Measurements from ENCODE around the gene CYP4F3. TPM values are rescaled to one million over a fixed set of nuclear protein-coding genes. Genes with fewer than 3 reads are reported as not detected.
"Not testable (repeated sequence)": the region's sequence is repeated elsewhere in the genome, so short reads cannot be mapped to it uniquely, and the experiment has no call there.

Gene CYP4F3
- total RNA-seq (not detected), polyA plus RNA-seq (not detected)

GRCh38 chr19:15640294-15640903 is at the start of gene CYP4F3:
Gene CYP4F3 (plus strand): TSS chr19:15640897. CDS start chr19:15641416, 519 bp downstream.
- intact Hi-C loops (cut with micrococcal nuclease): no loop called here
- Mint-ChIP-seq H3K4me3 (no peak within 1 kb of the TSS), H3K36me3 (no peaks in the 10 kb centered on the region), H3K9me3 (peaks cover 0 to 2% (median 0%) of the 10 kb centered on the region in 8 donors), H3K27ac (no peak within 1 kb of the TSS), H3K4me1 (peaks cover 0 to 5% (median under 1%) of the 10 kb centered on the region in 4 donors), H3K27me3 (peaks cover 10 to 11% of the 10 kb centered on the region in 2 donors)
- DNase-seq: no peak
- Histone ChIP-seq H3K9me3 (ENCODE audit: control insufficient read depth in 1 of 2, low read length in 2 of 2) (no peaks in the 10 kb centered on the region), H3K4me3 (ENCODE audit: low read length in 2 of 2) (no peak within 1 kb of the TSS), H3K4me1 (ENCODE audit: insufficient read depth, low read length) (no peaks in the 10 kb centered on the region), H3K36me3 (ENCODE audit: insufficient read depth, low read length) (no peaks in the 10 kb centered on the region), H3K27ac (ENCODE audit: low read depth, low read length) (no peak within 1 kb of the TSS), H3K27me3 (ENCODE audit: insufficient read depth, low read length) (no peaks in the 10 kb centered on the region)
- ChIA-PET POLR2A (ENCODE audit: partially characterized antibody) (no interaction called here), CTCF (ENCODE audit: partially characterized antibody) (no interaction called here)

GRCh38 chr19:15591796-15592195 is 48.9 kb upstream of the CYP4F3 start:
- Mint-ChIP-seq H3K9me3 (peaks cover 0 to 18% (median 11%) of the 10 kb centered on the region in 8 donors), H3K4me1 (no peaks in the 10 kb centered on the region), H3K4me3 (peak overlapping the region in 1 of 8 donors; percentile 35), H3K27me3 (peaks cover 27 to 32% of the 10 kb centered on the region in 2 donors), H3K27ac (no peak overlapping the region), H3K36me3 (no peaks in the 10 kb centered on the region)
- DNase-seq: no peak
- no peaks in the 10 kb centered on the region for H3K9me3 ChIP-seq (ENCODE audit: control insufficient read depth in 1 of 2, low read length in 2 of 2)
- intact Hi-C loops (cut with micrococcal nuclease): no loop called here
- ChIA-PET POLR2A (ENCODE audit: partially characterized antibody) (no interaction called here), CTCF (ENCODE audit: partially characterized antibody) (no interaction called here)
- H3K4me3 ChIP-seq (ENCODE audit: low read length in 2 of 2): no peak overlapping the region
- no peaks in the 10 kb centered on the region for H3K4me1 ChIP-seq (ENCODE audit: insufficient read depth, low read length)
- H3K27me3 ChIP-seq (ENCODE audit: insufficient read depth, low read length): no peaks in the 10 kb centered on the region
- no peak overlapping the region for H3K27ac ChIP-seq (ENCODE audit: low read depth, low read length)
- no peaks in the 10 kb centered on the region for H3K36me3 ChIP-seq (ENCODE audit: insufficient read depth, low read length)

GRCh38 chr19:15592506-15592905 is 48.2 kb upstream of the CYP4F3 start:
- not testable (repeated sequence) for H3K36me3 Mint-ChIP-seq

GRCh38 chr19:15593766-15594165 is 46.9 kb upstream of the CYP4F3 start:
- POLR2A ChIA-PET (ENCODE audit: partially characterized antibody); H3K9me3 ChIP-seq (ENCODE audit: control insufficient read depth in 1 of 2, low read length in 2 of 2); H3K4me1 Mint-ChIP-seq; H3K36me3 Mint-ChIP-seq; H3K4me1 ChIP-seq (ENCODE audit: insufficient read depth, low read length); CTCF ChIA-PET (ENCODE audit: partially characterized antibody); H3K27ac Mint-ChIP-seq; H3K27me3 ChIP-seq (ENCODE audit: insufficient read depth, low read length); H3K4me3 Mint-ChIP-seq; H3K27ac ChIP-seq (ENCODE audit: low read depth, low read length); H3K36me3 ChIP-seq (ENCODE audit: insufficient read depth, low read length); intact Hi-C loops (cut with micrococcal nuclease); H3K4me3 ChIP-seq (ENCODE audit: low read length in 2 of 2); DNase-seq: not testable (repeated sequence)
- Mint-ChIP-seq H3K27me3 (peaks cover 30 to 32% of the 10 kb centered on the region in 2 donors), H3K9me3 (peaks cover 0 to 23% (median 17%) of the 10 kb centered on the region in 8 donors)

More at GRCh38 chr19:15592506-15592905, 48.2 kb upstream of the CYP4F3 start:
- H3K36me3 ChIP-seq (ENCODE audit: insufficient read depth, low read length); H3K4me3 ChIP-seq (ENCODE audit: low read length in 2 of 2); DNase-seq; H3K27me3 ChIP-seq (ENCODE audit: insufficient read depth, low read length); H3K27ac Mint-ChIP-seq; H3K4me3 Mint-ChIP-seq; H3K4me1 ChIP-seq (ENCODE audit: insufficient read depth, low read length); H3K27ac ChIP-seq (ENCODE audit: low read depth, low read length); intact Hi-C loops (cut with micrococcal nuclease); POLR2A ChIA-PET (ENCODE audit: partially characterized antibody); H3K9me3 ChIP-seq (ENCODE audit: control insufficient read depth in 1 of 2, low read length in 2 of 2); H3K4me1 Mint-ChIP-seq; CTCF ChIA-PET (ENCODE audit: partially characterized antibody): not testable (repeated sequence)
- Mint-ChIP-seq H3K27me3 (peaks cover 30 to 32% of the 10 kb centered on the region in 2 donors), H3K9me3 (peaks cover 0 to 22% (median 16%) of the 10 kb centered on the region in 8 donors)

- no peaks in the 10 kb centered on the region for H3K36me3 ChIP-seq (ENCODE audit: insufficient read depth, low read length)
- peak overlapping the region in 1 of 8 donors; percentile 36 for H3K4me3 Mint-ChIP-seq
- H3K27me3 Mint-ChIP-seq: peaks cover 26 to 32% of the 10 kb centered on the region in 2 donors
- H3K9me3 Mint-ChIP-seq: peaks cover 0 to 23% (median 17%) of the 10 kb centered on the region in 8 donors
- ChIA-PET POLR2A (ENCODE audit: partially characterized antibody) (no interaction called here), CTCF (ENCODE audit: partially characterized antibody) (no interaction called here)
- H3K27me3 ChIP-seq (ENCODE audit: insufficient read depth, low read length): no peaks in the 10 kb centered on the region
- intact Hi-C loops (cut with micrococcal nuclease): no loop called here
- no peaks in the 10 kb centered on the region for H3K4me1 Mint-ChIP-seq
- H3K4me3 ChIP-seq (ENCODE audit: low read length in 2 of 2): no peak overlapping the region
- no peak overlapping the region for H3K27ac Mint-ChIP-seq
- no peak overlapping the region for H3K27ac ChIP-seq (ENCODE audit: low read depth, low read length)
- no peak for DNase-seq
- H3K36me3 Mint-ChIP-seq: no peaks in the 10 kb centered on the region
- no peaks in the 10 kb centered on the region for H3K4me1 ChIP-seq (ENCODE audit: insufficient read depth, low read length)
- H3K9me3 ChIP-seq (ENCODE audit: control insufficient read depth in 1 of 2, low read length in 2 of 2): no peaks in the 10 kb centered on the region
Measured at GRCh38 chr19:15595069-15595468, 45.6 kb upstream of the CYP4F3 start.

- H3K4me3 ChIP-seq (ENCODE audit: low read length in 2 of 2); H3K27me3 ChIP-seq (ENCODE audit: insufficient read depth, low read length); H3K27me3 Mint-ChIP-seq; H3K4me1 Mint-ChIP-seq; H3K9me3 Mint-ChIP-seq; H3K4me1 ChIP-seq (ENCODE audit: insufficient read depth, low read length); H3K36me3 ChIP-seq (ENCODE audit: insufficient read depth, low read length); intact Hi-C loops (cut with micrococcal nuclease); DNase-seq; H3K27ac ChIP-seq (ENCODE audit: low read depth, low read length); POLR2A ChIA-PET (ENCODE audit: partially characterized antibody); H3K9me3 ChIP-seq (ENCODE audit: control insufficient read depth in 1 of 2, low read length in 2 of 2); H3K4me3 Mint-ChIP-seq; H3K36me3 Mint-ChIP-seq; H3K27ac Mint-ChIP-seq: not testable (repeated sequence)
- CTCF ChIA-PET (ENCODE audit: partially characterized antibody): interaction anchor here (0.6 kb wide), 1 partner anchor 554 kb away, joined by 3 read pairs; no protein-coding TSS in a partner anchor
Measured at GRCh38 chr19:15607978-15608925, 32.4 kb upstream of the CYP4F3 start.

GRCh38 chr19:15609261-15609660 is 31.4 kb upstream of the CYP4F3 start:
- H3K27ac ChIP-seq (ENCODE audit: low read depth, low read length): no peak overlapping the region
- H3K4me1 ChIP-seq (ENCODE audit: insufficient read depth, low read length): no peaks in the 10 kb centered on the region
- DNase-seq: no peak
- POLR2A ChIA-PET (ENCODE audit: partially characterized antibody): no interaction called here
- intact Hi-C loops (cut with micrococcal nuclease): no loop called here
- CTCF ChIA-PET (ENCODE audit: partially characterized antibody): no interaction called here
- H3K36me3 Mint-ChIP-seq: no peaks in the 10 kb centered on the region
- no peaks in the 10 kb centered on the region for H3K9me3 ChIP-seq (ENCODE audit: control insufficient read depth in 1 of 2, low read length in 2 of 2)
- H3K36me3 ChIP-seq (ENCODE audit: insufficient read depth, low read length): no peaks in the 10 kb centered on the region
- no peaks in the 10 kb centered on the region for H3K4me1 Mint-ChIP-seq
- peaks cover 3 to 6% of the 10 kb centered on the region in 2 donors for H3K27me3 Mint-ChIP-seq
- H3K4me3 Mint-ChIP-seq: no peak overlapping the region
- H3K4me3 ChIP-seq (ENCODE audit: low read length in 2 of 2): no peak overlapping the region
- no peaks in the 10 kb centered on the region for H3K27me3 ChIP-seq (ENCODE audit: insufficient read depth, low read length)
- H3K9me3 Mint-ChIP-seq: peaks cover 0 to 2% (median 0%) of the 10 kb centered on the region in 8 donors
- no peak overlapping the region for H3K27ac Mint-ChIP-seq
